HG03565 (cell line): ENCODE measurements around the gene HEXIM1.
"Not testable (repeated sequence)": the region's sequence is repeated elsewhere in the genome, so short reads cannot be mapped to it uniquely, and the experiment has no call there.

Experiments
- ATAC-seq: cut with Tn5 transposase; IDR thresholded peaks from one replicate; pipeline ENCODE4 v1.9.1; 2021; ENCODE audit warnings: mild to moderate bottlenecking, moderate library complexity; ENCODE audit not compliant: unreplicated experiment

Gene HEXIM1

DNA sequence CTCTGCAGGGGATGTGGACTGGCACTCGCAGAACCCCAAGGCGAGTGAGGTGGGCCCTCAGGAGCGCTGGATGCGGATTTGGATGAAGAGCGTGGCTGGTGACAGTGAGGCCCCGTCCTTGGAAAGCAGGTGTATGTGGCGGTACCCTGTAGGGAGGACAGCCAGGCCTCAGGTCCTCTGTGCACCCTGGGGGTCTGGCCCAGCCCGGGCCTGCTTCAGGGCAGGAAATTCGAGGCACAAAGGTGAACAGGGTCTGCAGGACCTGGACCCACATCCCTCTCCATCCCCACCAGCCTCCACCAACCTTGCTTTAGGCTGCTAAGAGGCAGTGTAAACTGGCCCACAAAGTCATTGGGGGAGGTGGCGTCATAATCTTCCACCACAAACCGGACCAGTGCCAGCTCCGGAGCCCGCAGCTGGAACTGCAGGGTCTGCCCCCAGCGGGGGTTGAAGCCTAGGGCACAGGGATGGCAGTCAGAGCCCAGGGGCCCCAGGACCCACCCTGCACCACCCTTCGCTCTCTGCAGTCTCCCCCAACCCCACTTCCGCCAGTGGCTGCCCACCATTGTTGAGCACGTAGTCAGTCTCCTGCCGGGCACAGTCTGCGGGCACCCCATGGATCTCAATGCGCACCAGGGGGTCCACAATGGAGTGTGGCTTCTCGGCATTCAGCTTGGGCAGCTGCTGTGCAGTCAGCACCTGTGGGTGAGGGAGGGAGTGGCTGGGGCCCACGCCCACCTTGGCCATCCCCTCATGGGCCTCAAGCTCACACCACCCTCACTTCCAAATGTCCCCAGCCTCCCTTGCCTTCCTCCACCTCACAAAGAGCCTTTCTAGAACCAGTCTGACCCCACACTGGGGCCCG, 35.5 kb upstream of the HEXIM1 start:
- no peak for ATAC-seq

GRCh38 chr17:45113424-45113754, 34.9 kb upstream of the HEXIM1 start:
- ATAC-seq, result no peak

GRCh38 chr17:45114117-45114932, 34.0 kb upstream of the HEXIM1 start:
- ATAC-seq, result no peak

GRCh38 chr17:45115015-45115625, 33.2 kb upstream of the HEXIM1 start:
- no peak for ATAC-seq

DNA sequence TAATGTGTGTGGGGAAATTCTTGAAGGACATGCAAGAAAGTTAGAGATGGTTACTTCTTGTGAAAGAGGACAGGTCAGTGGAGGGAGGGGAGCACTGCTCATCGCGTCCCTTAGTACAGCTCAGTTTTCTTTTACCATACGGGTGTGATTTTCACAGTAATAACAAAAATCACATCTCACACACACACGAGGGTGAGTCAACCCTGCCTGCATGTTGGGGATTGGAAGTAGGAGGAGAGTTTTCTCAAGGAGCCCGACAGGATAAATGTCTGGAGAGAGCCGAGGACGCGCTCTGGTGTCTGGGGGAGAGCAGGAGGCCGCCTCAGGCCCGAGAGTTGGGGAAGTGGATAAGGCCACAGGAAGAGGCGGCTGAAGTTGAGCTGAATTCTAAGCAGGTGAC, 32.4 kb upstream of the HEXIM1 start:
- no peak for ATAC-seq

DNA sequence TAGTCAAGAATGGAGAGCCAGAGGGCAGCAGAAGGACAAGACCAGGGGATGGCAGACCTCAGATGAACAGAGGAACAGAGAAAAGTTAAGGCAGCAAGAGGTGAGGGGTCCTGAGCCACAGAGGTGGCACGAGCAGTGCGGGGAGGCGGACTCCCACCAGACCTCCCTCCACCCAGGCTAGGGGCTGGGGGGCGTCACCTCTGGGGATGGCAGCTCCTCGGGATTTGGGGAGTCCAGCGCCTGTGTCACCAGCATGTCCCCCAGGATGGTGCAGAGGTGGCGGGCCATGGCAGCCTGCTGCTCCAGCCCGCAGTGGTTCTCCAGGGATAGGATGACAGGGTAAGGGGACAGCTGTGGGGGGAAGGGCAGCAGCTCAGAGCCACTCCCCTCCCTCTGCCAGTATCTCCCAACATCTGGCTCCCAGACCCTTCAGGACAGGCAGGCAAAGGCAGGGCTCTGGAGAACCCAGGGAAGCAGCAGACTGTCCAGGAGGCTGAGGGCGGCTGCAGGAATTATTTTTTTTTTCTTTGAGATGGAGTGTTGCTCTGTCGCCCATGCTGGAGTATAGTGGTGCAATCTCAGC, 31.8 kb upstream of the HEXIM1 start:
- no peak for ATAC-seq

DNA sequence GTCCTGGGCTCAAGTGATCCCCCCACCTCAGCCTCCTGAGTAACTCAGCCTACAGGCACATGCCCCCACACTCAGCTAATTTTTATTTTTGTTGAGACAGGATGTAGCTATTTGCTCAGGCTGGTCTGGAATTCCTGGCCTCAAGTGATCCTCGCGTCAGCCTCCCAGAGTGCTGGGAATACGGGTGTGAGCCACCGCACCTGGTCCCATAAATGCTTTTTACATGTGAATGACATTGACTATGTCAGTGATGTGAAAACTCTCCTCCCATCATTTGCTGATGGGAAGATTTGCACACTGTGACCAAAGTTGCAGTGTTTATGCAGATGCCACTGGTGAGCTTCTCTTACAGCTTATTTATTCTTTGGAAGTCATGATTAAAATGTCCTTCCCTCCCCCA, 30.9 kb upstream of the HEXIM1 start:
- no peak for ATAC-seq

DNA sequence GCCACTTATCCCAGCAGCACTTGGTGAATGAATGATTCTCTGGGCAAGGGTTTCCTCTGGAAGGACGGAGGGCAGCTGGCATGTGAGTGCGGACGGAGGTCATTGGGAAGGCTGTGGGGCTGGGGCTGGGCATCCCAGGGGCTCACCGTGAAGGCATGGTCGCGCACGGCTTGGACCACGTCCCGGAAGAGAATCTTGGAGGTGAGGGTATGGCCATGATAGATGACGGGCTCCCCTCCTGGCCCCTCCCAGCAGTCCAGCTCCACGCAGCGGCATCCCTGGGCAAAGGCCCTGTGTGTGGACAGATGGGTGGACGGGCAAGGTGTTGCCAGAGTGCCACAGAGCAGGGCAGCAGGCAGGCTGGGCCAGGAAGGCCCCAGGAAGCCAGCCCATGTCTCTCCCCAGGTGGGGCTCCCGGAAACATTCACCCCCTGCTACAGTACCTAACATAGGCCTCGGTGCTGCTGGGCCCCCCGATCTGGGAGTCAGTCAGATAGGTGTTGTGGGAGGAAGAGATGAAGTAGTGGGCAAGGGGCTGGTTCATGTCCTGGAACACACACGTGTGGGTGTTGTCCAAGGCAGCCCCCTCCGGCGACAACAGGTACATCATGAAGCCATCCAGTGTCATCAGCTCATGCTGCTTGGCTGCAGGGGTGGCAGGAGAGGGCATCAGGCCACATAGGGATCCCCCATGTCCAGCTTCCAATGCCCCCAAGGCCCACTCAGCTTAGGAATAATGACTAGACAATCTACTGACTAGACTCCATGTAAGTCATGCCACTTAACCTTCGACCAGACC, 30.2 kb upstream of the HEXIM1 start:
- ATAC-seq, result no peak

- ATAC-seq, result no peak
Observed at GRCh38 chr17:45118691-45119090, 29.6 kb upstream of the HEXIM1 start.

GRCh38 chr17:45119964-45120363, 28.3 kb upstream of the HEXIM1 start:
- ATAC-seq, result no peak

DNA sequence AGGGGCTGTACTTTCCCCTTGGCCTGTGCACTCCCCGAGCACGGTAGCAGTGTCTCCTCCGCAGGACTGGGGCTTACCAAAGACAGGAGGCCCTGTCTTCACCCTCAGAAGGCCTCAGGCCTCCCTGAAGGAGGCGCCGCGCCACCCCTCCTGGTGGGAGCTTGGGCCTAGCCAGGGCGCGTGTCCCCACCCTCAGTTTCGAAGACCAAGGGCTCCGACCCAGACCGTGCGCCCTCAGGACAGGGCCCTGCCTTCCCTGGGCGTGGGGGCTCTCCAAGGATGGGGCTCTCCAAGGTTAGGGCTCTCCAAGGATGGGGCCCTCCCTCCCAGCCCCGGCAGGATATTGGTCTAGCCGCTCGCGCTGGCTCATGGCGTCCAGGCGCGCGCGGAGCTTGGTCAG, 27.7 kb upstream of the HEXIM1 start:
- no peak for ATAC-seq

DNA sequence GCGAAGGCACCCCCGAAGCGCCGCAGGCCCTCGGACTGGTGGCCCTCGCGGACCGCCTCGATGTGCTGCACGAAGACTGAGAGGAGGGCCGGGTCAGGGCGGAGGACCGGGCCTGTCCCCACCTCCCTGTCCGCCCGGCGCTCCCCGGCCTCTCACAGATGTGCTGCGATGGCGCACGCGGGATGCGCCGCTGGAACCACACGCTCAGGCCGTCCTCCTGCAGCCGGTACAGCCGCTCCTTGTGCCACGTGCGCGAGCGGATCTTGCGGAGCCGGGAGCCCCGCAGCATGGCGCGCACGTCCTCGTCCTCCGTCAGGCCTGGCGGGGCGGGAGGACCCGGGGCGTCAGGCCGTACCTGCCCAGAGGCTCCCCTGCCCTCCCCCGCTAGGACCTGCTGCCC, 27.2 kb upstream of the HEXIM1 start:
- ATAC-seq, result no peak

GRCh38 chr17:45123076-45123770, 25.1 kb upstream of the HEXIM1 start:
- no peak for ATAC-seq

DNA sequence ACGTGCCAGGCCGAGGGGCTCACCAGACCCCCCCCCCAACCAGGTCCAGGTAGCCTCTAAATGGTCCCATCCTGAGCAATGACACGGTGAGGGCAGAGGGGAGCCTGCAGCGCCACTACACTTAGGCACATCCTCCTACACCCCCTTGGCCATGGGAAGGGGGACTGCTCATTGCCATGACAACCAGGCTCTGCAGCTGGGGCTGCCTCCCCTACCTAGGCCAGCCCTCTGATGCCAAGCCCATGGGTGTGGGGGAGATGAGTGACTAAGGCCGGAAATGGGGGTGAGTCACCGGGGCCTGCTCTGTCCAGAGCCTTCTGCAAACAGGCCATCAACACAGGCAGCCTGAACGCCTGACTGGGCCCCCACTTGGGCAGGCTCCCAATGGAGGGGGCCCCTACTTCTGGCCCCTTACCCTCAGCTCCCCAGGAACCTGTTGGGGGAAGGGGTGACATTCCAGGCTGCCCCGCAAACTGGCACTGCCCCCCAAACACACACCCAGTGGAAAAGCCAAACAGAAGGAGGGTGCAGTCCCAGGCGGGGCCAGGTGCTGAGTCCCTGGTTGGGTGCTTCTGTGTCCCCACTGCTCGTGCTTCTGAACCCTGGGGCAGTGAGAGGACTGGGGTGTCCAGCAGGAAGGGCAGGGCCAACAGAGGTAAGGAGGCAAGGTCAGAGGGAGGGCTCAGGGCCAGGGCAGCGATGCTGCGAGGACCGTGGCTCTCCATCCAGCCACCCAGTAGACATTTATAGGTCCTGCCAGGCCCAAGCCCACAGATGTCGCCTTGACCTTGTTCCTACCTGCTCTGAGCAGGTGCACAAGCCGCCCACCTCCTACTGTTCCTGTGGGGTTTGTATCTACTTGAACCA, 24.1 kb upstream of the HEXIM1 start:
- no peak for ATAC-seq

GRCh38 chr17:45124797-45125122, 23.5 kb upstream of the HEXIM1 start:
- not testable (repeated sequence) for ATAC-seq

GRCh38 chr17:45125509-45125908, 22.8 kb upstream of the HEXIM1 start:
- no peak for ATAC-seq

DNA sequence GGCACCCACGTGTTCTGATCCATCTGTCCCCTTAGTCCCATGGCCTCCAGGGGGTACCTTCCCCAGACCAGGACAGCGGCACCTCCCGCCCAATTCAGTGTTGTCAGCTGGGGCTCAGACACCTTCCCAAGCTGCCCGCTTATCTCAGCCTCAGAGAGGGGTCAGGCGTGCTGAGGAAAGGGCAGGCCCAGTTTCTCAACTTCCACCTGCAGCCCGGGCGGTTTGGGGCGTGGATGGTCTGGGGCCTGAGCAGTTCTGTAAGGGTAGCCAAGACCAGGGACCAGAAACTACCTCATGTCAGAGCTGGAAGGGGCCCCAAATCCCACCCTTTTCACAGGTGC, 21.1 kb upstream of the HEXIM1 start:
- ATAC-seq, result no peak

DNA sequence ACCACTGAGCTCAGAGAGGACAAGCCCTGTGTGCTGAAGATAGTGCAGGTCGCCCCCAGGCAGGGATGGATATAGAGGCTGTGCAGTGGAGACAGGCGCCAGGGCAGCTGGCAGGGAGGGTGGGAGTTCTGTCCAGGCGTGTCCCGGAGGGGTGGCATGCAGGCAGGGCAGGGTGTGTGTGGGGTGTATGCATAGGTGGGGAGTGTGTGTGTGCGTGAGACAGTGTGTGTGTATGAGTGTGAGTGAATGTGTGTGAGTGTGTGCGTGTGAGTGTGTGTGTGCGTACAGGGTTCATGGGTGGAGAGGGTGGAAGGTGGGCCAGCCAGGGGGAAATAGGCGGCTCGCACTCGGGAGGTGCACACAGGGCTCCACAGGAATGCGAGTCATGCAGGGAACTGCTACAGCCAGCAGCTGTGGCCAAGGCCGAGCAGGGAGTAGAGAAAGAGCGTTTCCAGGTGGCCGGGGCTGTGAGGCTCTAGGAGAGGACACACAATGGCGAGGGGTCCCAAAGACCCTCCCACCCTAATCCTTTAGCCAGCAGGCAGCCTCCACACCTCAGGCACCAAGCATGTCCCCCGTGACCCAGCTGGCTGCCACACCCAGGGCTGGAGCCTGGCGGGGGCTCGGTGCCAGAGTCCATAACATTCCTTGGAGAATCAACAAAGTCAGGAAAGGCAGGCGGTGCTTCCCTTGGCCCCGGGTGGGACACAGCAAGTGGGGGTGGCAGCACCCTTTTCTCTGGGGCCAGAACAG, 20.6 kb upstream of the HEXIM1 start:
- no peak for ATAC-seq

DNA sequence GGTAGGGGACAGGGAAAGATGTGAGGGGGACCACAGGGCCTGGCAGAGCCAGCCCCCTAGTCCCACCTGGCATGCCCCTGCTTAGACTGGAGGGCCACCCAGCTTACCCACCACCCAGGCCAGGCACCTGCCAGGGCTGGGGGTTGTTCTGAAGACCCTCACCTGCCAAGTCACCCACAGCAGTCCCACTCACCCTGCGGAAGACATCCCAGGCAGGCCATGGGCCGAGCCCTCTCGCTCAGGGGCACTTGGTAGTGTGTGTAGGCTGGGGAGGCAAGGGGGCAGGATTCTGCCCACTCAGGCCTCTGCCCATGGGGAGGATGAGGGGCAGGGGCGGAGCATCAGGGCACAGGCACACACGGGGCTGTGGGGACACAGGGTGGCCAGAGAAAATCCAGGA, 19.9 kb upstream of the HEXIM1 start:
- ATAC-seq, result no peak
